HG03280 (cell line): ENCODE measurements around the gene SLC16A6.
"Not testable (repeated sequence)": the region's sequence is repeated elsewhere in the genome, so short reads cannot be mapped to it uniquely, and the experiment has no call there.

ENCODE experiments used
- ATAC-seq: cut with Tn5 transposase; IDR thresholded peaks from one replicate; pipeline ENCODE4 v1.9.1; 2021; ENCODE audit warnings: mild to moderate bottlenecking, moderate library complexity; ENCODE audit not compliant: unreplicated experiment

The SLC16A6 gene

DNA sequence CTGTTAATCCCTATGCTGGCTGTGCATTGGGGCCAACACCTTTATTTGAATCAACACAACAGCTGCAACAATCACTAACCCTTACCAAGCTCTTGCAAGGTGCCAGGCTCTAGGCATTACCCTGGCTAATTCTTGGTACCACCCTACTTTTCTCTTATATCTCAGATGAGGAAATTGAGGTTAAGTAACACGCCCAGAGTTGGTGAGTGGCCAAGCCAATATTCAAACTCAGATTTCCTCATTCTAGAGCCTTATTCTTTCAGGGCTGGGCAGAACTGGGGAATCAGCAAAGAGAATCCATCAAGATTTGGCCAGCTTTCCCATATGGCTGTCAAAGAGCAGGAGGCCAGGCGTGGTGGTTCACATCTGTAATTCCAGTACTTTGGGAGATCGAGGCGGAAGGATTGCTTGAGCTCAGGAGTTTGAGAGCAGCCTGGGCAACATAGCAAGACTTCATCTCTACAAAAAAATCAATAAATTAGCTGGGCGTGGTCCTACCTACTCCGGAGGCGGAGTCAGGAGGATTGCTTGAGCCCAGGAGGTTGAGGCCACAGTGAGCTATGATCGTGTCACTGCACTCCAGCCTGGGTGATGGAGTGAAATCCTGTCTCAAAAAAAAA is 24.1 kb upstream of the SLC16A6 start:
- ATAC-seq: no peak

DNA sequence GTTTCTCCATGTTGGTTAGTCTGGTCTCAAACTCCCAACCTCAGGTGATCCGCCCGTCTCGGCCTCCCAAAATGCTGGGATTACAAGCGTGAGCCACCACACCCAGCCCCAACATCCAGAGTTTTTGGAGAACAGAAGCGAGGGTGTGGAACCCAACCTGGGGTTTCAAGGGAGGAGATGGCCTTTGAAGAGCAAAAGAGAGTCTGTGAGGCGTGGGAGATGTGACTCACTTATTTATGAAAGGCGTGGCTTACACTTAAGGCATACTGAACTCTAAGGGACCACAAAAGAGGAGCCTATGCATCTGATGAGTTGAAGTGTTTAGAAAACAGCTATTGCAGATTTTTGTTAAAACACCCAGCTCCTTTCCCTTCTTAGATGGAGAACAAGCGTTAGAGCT is 19.2 kb upstream of the SLC16A6 start:
- ATAC-seq: no peak

DNA sequence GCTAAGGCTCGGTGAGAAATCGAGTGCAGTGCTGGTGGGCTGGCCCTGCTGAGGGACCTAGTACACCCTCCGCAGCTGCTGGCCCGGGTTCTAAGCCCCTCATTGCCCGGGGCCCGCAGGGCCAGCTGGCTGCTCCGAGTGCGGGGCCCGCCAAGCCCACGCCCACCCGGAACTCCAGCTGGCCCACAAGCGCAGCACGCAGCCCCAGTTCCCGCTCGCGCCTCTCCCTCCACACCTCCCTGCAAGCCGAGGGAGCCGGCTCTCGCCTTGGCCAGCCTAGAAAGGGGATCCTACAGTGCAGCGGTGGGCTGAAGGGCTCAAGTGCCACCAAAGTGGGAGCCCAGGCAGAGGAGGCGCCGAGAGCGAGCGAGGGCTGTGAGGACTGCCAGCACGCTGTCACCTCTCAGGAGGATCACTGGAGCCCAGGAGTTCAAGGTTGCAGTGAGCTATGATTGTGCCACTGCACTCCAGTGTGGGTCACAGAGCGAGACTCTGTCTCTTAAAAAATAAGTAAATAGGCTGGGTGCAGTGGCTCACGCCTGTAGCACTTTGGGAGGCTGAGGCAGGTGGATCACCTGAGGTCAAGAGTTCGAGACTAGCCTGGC is 18.2 kb upstream of the SLC16A6 start:
- not testable (repeated sequence) for ATAC-seq

DNA sequence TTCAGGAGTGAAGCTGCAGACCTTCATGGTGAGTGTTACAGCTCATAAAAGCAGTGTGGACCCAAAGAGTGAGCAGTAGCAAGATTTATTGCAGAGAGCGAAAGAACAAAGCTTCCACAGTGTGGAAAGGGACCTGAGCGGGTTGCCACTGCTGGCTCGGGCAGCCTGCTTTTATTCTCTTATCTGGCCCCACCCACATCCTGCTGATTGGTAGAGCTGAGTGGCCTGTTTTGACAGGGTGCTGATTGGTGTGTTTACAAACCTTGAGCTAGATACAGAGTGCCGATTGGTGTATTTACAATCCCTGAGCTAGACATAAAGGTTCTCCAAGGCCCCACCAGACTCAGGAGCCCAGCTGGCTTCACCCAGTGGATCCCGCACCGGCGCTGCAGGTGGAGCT is 17.6 kb upstream of the SLC16A6 start:
- not testable (repeated sequence) for ATAC-seq

DNA sequence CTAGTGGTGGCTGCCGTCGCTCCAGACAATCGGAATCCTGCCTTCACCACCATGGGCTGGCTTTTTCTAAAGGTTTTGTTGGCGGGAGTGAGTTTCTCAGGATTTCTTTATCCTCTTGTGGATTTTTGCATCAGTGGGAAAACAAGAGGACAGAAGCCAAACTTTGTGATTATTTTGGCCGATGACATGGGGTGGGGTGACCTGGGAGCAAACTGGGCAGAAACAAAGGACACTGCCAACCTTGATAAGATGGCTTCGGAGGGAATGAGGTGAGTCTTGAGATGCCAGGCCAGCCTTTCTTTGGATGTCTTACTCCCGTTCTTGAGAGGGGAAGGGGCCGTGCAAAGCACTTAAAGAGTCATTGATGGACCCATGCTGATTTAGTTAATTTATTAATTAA is 16.5 kb upstream of the SLC16A6 start:
- ATAC-seq: no peak

DNA sequence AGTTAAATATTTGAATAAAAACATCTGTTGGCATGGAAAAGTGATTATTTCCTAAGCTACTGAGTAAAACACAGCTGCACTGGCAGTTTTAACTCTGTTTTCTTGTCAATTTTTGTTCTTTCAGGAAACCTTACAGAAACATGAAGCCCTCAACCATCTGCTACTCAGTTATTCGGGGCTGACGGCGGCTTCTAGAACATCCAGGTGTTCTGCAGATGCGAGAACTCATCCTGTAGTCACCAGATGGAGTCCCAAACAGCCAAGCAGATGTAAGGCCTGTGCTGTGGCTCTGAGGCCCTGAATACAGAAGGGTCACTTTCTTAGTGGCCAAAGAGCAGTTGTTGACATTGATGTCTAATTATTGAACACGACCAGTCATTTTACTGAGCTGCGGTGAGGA is 15.9 kb upstream of the SLC16A6 start:
- ATAC-seq: no peak

DNA sequence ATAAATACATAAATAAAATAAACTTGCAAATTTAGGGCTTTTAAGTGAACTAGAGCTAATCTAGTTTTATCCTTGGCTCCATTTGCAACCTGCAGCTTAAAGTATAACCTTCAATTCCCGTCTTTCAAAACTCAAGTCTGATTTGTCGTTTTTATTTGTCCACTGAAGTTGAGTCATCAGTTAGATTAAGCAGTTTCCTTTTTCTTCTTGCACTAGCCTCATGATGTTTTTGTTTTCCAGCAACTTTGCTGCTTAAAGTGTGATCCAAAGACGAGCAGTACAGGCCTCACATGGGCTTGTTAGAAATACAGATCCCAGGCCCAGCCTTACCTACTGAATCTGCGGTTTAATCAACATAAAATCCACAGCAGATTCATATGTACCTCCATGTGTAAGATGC is 14.2 kb upstream of the SLC16A6 start:
- ATAC-seq: no peak

DNA sequence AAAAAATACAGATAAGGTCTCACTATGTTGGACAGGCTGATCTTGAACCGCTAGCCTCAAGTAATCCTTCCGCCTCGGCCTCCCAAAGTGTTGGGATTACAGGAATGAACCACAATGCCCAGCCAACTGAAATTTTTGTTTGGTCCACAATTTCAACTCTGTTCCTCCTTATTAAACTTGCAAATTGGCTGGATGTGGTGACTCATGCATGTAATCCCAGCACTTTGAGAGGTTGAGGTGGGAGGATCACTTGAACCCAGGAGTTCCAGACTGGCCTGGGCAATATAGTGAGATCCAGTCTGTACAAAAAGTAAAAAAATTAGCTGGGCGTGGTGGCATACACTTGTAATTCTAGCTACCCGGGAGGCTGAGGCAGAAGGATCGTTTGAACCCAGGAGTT is 13.8 kb upstream of the SLC16A6 start:
- ATAC-seq: no peak

DNA sequence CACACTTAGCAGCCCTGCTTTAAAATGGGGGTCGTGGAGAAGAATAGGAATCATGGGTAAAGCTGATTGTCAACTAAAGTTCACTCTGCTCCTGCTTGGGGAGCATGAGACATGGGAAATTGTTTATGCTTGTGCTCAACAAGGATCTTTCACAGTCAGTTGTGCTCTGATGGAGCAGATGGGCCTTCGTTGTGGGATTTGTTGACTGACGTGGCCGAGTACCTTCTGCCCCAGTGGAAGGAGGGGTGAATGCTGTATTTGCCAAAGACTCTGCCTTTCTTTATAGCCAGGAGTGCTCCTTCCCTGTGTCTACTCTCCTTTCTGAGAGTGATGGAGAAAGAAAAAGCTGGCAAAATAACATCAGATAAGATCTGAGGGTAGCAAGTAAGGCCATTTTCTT is 11.7 kb upstream of the SLC16A6 start:
- no peak for ATAC-seq

DNA sequence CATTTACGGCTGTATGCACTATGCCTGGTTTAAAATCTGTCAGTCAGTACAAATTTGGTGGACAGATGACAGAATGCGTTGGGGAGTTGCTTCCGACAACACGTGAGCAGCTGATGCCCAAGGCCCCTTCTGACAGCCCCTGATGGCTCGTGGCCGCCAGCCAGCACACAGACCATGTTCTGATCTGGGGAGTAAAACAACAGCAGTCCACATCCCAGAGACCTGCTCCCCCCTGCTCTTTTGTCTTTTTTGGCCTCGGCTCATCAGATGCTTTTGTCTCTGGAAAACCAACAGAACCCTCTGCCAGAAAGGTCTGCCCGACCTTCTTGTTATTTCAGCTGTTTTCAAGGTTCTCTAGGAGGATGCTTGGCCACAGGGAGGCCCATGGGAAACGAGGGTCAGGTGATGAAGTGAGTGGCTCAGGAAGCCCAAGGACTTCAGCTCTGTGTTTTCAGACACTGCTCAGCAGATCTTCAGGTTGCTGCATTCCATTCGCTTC is 11.2 kb upstream of the SLC16A6 start:
- ATAC-seq: no peak

DNA sequence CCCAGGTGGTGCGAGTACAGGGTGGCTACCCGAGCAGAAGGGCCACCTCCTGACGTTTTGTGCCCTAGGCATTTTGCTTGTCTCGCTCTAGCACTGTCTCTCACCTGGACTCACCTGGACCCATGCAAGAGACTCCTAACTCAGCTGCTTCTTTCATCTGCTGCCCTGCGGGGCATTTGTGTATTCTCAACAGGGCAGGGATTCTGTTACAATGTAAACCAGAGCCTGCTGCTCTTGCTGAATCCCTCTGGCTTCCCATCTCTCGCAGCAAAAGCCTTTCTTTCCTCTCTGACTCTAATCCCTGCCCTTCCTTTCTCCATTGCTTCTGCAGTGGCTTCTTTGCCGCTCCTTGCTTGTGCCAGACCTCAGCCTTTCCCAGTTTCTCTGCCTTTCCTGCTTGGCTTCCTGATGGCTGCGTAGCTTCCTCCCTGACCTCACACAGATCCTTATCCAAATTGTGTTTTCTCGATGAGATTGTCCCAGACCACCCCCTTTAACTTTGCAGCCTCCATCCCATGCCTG is 10.6 kb upstream of the SLC16A6 start:
- ATAC-seq: no peak

DNA sequence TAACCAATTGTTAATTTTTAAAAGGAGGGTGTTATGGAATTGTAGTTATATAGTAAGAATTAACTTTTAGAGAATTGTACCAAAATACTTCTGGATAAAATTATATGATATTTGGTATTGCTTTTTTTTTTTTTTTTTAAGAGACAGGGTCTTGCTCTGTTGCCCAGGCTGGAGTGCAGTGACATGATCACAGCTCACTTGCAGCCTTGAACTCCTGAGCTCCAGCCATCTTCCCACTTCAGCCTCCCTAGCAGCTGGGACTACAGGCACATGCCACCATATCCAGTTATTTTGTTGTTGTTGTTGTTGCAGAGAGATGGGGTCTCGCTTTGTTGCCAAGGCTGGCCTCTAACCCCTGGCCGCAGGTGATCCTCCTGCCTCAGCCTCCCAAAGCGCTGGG is 8.9 kb upstream of the SLC16A6 start:
- ATAC-seq: no peak

DNA sequence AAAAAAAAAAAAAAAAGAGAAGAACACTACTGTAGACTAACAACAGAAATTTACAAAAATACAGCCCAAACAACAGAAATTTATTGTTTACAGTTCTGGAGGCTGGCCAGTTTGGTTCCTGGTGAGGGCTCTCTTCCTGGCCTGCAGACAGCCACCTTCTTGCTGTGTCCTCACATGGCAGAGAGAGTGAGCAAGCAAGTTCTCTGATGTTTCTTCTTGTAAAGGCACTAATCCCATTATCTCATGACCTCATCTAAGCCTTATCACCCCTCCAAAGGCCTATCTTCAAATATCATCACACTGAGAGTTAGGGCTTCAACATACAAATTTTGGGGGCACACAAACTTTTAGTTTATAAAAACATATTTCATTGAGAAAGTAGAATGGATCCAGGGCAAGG is 7.7 kb upstream of the SLC16A6 start:
- no peak for ATAC-seq

DNA sequence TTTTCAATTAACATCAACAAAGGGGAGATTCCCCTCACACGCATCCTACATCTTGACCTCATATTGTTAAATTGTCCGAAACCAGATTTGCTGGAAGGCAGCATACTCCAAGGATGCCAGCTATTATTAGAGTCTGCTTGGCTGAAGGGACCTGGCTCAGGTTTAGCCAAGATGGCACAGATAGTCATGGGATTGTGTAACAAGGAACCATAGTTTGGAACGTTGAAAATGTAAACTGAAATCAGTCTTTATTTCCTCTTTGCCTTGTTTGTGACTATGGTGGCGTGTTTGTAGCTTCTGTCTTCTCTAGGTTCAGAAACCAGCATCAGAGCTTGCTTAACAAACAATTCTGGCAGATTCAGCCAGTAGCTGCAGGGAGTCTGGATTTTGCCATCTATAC is 6.3 kb upstream of the SLC16A6 start:
- no peak for ATAC-seq

DNA sequence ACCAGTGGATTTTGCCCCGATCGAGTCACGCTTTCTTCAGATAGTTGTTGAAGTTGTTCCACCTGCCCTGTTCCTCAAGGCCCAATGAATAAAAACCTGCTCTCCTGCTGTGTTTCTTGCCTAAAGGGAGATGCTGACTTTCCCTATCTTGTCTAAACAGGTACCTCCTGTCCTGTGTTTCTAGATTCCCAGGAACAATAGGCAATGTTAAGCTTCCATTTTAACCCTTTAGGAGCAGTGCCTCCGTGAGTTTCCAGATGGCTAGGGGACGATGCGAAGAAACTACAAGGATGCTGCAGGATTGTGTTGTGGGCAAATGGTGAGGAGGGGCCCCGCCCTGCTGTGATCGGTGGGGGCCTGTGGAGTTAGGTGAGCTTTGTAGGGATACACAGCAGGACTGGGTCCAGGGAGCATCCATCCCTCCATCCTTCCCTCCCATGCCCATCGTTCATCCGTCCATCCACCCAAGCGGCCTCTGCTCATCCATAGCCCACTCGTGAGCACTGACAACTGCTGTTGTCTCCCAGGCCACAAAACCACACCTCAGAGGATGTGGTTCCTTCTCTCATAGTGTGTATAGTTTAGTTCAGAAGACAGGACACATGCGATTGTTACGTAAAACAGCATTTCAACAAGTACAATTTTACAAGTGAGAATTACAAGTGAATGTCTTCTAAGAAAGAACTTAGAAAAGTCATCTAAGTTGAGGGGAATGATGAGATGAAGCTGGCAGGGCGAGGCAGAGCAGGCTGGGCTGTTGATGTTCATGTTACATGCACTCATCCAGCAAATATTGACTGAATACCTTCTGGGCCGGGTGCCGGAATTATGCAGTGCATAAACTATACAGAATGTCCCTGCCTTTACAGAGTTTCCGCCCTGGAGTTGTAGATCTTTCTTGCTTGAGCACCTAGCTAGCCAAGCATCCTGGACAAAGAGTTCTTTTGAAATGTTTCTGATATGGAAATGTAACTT is 5.6 kb upstream of the SLC16A6 start:
- ATAC-seq: no peak

DNA sequence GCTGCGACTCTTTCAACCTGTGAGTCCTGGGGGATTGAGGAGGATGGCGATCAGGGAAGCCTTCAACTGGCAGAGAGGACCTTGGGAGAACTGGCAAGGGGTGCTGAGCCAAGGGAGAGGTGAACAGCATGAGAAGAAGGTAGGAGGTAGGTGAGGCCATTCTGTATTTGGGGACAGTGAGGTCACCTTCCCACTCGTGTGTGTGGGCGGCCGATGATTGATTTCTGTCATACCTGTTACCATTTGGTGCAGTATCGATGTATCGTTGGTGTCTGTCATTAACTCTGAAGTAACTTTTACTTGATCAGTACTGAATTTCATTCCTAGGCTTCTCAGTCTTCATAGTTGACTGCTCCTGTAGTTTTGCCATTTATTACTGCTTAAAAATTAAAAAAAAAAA is 4.2 kb upstream of the SLC16A6 start:
- ATAC-seq: no peak

DNA sequence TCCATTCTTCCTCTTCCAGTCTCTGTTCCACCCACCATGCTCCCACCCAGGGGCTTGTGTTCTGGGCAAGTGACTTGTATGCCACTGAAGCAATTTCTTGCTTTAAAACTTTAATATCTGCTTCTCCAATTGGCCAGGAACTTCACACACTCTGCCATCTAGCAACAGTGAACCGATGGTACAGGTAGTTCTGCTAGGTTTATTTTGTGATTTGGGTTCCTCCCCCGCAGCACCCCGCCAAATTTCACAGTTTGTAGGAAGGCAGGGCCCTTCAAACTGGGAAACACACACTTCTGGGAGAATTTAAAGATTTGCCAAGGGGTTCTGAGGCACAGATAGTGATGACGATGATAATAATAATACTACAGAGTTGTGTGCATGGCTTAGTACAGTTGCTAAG is 3.7 kb upstream of the SLC16A6 start:
- ATAC-seq: no peak

DNA sequence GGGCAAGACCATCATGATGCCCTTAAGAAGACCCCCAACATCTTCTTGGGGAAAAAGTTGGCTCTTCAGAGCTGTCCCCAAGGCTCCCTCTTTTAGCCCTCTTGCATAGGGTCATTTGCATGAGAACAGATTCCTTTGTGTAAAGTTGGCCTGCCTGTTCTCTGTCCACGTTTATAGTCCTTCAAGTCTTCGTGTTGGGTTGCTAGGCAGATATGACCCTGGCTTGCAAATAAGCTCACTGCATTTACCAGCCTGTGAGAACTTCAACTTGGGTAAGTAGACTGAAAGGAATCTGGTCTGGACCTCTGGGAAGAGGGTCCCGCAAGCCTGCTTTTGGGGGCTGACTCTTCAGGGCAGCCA is 3.2 kb upstream of the SLC16A6 start:
- no peak for ATAC-seq

DNA sequence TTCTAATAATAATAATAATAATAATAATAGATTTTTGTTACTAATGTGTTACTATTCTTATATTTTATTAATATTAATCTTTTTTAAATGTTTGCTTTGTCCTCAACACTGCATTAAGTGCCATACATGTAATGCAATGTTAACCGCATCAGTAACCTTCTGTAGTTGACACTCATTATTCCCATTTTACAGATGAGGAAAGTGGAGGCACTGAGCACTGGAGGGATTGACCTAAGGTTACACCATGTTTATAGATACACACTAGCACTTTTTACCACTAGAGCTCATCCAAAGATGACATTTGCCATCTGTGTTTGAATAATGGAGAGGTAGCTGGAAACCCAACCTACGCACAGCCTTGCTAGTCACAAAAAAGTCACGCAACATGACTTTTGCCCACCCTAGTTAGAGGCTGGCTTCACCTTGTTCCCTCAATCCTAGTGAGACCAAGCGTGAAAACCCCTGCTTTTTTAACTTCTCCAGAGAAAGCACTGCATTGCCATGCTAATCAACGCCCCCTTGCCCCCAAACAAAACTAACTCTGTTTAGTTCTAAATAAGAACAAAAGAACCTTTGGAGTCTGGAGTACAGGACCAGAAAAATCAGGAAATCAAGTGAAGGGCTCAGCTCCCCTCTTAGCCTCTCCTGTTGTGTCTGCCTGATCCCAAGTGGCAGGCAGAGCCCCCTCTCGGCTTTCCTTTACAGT is 2.7 kb upstream of the SLC16A6 start:
- no peak for ATAC-seq

DNA sequence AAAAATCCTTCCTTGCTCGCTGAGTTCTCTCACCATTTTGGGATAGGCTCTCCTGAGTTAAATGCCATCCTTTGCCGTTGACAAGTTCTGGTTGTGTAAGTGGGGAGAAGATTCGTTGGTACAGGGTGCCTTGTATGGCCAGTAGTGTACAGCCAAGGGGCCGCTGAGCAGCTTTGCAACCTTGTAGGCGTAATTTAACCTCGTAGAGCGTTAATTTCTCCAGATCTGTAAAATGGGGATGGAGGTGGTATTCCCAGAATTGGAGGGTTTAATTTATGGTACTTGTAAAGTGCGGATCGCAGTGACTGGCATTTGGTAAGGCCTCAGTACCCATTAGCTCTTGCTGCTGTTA is 1.7 kb upstream of the SLC16A6 start:
- ATAC-seq: no peak
